GM12878 (cell line): ENCODE data around the gene WDR19.

ENCODE experiments used
- NFIC ChIP-seq: IDR thresholded peaks from 2 replicates; pipeline ENCODE4 v1.6.1; 2012; ENCODE audit warnings: low read depth, mild to moderate bottlenecking, inconsistent platforms, low read length, moderate library complexity
- POLR2A ChIP-seq: IDR thresholded peaks from 2 replicates; pipeline ENCODE4 v1.6.1; 2011; ENCODE audit warnings: low read depth, mild to moderate bottlenecking, low read length
- POLR2AphosphoS5 ChIP-seq: IDR thresholded peaks from 2 replicates; pipeline ENCODE4 v1.6.1; 2011; ENCODE audit warnings: mild to moderate bottlenecking, low read length, inconsistent platforms
- RFX5 ChIP-seq: IDR thresholded peaks from 2 replicates; pipeline ENCODE4 v1.6.1; 2011; ENCODE audit warnings: low read depth, low read length, improper control_type of control experiment
- SPI1 ChIP-seq: IDR thresholded peaks from 2 replicates; pipeline ENCODE4 v1.6.1; 2011; ENCODE audit warnings: low read depth, mild to moderate bottlenecking, low read length, moderate library complexity, borderline replicate concordance; ENCODE audit not compliant: insufficient read depth
- ZNF384 ChIP-seq: IDR thresholded peaks from 2 replicates; pipeline ENCODE4 v1.6.1; 2012; ENCODE audit warnings: low read depth, mild to moderate bottlenecking, low read length, improper control_type of control experiment, borderline replicate concordance
- TF ChIP-seq, protein P1 (sequence below): IDR thresholded peaks from 2 replicates; pipeline ENCODE4 v1.6.1; 2012; ENCODE audit warnings: mild to moderate bottlenecking, low read depth, low read length

DNA sequence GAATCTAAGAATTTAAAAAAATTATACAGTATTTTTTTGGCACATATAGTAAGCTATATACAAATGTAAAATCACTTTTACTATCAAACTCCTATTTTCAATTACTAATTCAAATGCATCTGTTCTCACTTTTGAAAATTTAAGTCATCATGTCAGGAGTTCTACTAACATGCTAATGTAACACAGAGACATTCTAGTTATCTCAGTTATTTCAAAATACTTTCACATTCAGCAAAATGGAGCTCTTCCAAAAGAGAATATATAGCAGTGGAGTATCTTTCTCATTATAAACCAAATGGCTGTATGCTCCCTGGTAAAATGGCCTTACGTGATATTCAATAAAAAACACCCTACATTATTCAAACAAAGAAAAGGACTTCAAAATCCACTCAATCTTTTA lies 141.5 kb downstream of the WDR19 start:
- no peak for TF ChIP-seq POLR2AphosphoS5
- TF ChIP-seq, protein P1, sequence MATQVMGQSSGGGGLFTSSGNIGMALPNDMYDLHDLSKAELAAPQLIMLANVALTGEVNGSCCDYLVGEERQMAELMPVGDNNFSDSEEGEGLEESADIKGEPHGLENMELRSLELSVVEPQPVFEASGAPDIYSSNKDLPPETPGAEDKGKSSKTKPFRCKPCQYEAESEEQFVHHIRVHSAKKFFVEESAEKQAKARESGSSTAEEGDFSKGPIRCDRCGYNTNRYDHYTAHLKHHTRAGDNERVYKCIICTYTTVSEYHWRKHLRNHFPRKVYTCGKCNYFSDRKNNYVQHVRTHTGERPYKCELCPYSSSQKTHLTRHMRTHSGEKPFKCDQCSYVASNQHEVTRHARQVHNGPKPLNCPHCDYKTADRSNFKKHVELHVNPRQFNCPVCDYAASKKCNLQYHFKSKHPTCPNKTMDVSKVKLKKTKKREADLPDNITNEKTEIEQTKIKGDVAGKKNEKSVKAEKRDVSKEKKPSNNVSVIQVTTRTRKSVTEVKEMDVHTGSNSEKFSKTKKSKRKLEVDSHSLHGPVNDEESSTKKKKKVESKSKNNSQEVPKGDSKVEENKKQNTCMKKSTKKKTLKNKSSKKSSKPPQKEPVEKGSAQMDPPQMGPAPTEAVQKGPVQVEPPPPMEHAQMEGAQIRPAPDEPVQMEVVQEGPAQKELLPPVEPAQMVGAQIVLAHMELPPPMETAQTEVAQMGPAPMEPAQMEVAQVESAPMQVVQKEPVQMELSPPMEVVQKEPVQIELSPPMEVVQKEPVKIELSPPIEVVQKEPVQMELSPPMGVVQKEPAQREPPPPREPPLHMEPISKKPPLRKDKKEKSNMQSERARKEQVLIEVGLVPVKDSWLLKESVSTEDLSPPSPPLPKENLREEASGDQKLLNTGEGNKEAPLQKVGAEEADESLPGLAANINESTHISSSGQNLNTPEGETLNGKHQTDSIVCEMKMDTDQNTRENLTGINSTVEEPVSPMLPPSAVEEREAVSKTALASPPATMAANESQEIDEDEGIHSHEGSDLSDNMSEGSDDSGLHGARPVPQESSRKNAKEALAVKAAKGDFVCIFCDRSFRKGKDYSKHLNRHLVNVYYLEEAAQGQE, result no peak
- no peak for TF ChIP-seq ZNF384
- TF ChIP-seq NFIC, result no peak
- TF ChIP-seq POLR2A, result no peak
- TF ChIP-seq RFX5, result no peak
- no peak for TF ChIP-seq SPI1
